Astrocyte (in vitro differentiated cells and primary cell): ENCODE data around the gene CTXND1.

Experiments
- CTCF ChIP-seq: IDR thresholded peaks from 2 replicates; pipeline ENCODE4 v1.5.1; 2011; ENCODE audit warnings: low read depth, mild to moderate bottlenecking, inconsistent platforms, low read length, moderate library complexity; ENCODE audit not compliant: insufficient read depth
- EZH2 ChIP-seq: IDR thresholded peaks from 2 replicates; pipeline ENCODE4 v1.6.1; 2012; ENCODE audit warnings: mild to moderate bottlenecking, low read length, inconsistent platforms; ENCODE audit not compliant: insufficient read depth

GRCh38 chr15:80274996-80275395 lies 23.0 kb upstream of the CTXND1 start:
- TF ChIP-seq CTCF: no peak
- TF ChIP-seq EZH2: no peak
